ES-I3 (cell line): Measurements from ENCODE around the gene MRPS10.

Experiments
- H3K36me3 ChIP-seq: 2 replicates; pipeline ENCODE4 v1.6.1; 2013; ENCODE audit warnings: mild to moderate bottlenecking, low read length, control low read depth, moderate library complexity; ENCODE audit not compliant: insufficient read depth
- H3K4me1 ChIP-seq: 2 replicates; pipeline ENCODE4 v1.6.1; 2013; ENCODE audit warnings: mild to moderate bottlenecking, control low read depth, low read length; ENCODE audit not compliant: insufficient read depth
- H3K9ac ChIP-seq: 2 replicates; pipeline ENCODE4 v1.6.1; 2013; ENCODE audit warnings: low read depth, mild to moderate bottlenecking, low read length, moderate library complexity
- H3K9me3 ChIP-seq: 2 replicates; pipeline ENCODE4 v1.6.1; 2013; ENCODE audit warnings: mild to moderate bottlenecking, low read length, moderate library complexity; ENCODE audit not compliant: control insufficient read depth, insufficient read depth

Gene MRPS10

DNA sequence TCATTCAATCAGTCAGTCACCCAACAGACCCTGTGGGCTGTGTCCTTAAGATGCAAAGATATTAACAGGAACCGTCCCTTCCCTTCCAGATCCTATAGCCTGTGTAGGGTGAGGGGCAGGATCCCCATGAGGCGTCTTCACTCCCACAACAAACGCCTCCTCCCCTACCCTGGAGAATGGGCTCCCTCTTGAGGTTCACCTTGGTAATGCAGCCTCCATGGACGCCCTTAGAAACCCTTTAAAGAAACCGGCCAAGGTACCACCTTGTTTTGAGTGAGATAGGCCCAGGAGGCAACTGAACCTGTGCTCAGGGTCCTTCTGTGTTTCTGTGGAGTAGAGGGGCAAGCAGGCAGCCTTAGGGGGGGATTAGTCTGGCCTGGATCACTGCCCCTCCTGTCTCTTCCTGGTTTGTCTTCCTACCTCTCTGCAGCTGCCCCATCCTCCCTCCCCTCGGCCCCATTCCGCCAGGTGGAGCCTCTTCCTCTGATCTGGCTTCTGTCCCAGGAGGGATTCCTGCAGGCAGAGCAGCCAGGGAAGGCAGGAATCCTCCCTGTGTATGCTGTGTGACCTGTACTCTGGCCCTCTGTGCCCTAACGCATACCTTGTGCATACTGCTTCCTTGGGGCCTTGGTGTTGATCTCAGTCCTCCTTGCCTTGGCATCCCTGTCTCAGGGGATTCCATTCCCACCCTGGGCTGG lies 51.1 kb downstream of the MRPS10 start:
- H3K36me3 ChIP-seq, result no peaks in the 10 kb centered on the region
- peaks cover 8% of the 10 kb centered on the region; the same call in 1 of the 2 replicates for H3K4me1 ChIP-seq
- peak overlapping the region; percentile 18; the same call in 1 of the 2 replicates for H3K9ac ChIP-seq
- H3K9me3 ChIP-seq, result no peaks in the 10 kb centered on the region

DNA sequence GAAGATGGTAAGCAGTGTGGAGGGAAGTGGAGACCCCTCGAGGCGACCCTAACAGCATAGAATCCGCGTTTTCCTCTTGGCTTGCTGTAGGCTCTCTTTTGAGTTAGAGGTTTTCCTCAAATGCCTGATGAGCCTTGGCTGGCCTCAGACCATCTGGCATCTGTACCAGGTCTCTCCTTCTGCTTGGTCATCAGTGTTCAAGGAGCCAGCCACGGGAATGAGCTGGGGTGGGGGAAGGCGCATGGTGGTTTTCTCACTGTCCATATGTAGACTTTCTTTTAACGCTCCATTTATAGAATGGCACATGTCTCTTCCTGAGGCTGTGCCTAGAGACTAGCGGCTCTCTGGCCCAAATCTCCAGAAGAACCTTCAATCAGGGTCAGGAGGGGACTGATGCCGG lies 52.6 kb downstream of the MRPS10 start:
- Histone ChIP-seq H3K9me3 (no peaks in the 10 kb centered on the region), H3K4me1 (peaks cover 8% of the 10 kb centered on the region; the same call in 1 of the 2 replicates), H3K36me3 (no peaks in the 10 kb centered on the region), H3K9ac (no peak overlapping the region)

DNA sequence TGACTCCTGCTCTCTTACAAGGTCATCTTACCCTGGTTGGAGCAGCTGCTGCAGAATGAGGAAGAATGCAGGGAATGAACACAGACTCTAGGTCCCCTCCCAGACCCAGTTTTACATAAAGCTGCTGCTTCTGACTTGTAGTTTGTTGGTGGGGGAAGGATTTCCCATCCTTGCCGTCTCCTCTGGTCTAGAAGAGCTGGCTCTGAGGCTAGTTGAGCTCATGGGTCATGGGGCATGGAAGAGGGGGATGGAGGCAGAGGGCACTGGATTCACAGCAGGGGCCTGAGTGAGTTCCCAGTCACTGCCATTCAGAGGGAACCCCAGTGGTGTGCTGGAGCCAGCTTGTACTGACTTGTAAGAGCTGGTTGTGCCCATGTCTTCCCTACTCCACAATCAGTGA lies 53.7 kb downstream of the MRPS10 start:
- Histone ChIP-seq H3K36me3 (no peaks in the 10 kb centered on the region), H3K9me3 (no peaks in the 10 kb centered on the region), H3K9ac (no peak overlapping the region), H3K4me1 (peaks cover 8% of the 10 kb centered on the region; the same call in 1 of the 2 replicates)

DNA sequence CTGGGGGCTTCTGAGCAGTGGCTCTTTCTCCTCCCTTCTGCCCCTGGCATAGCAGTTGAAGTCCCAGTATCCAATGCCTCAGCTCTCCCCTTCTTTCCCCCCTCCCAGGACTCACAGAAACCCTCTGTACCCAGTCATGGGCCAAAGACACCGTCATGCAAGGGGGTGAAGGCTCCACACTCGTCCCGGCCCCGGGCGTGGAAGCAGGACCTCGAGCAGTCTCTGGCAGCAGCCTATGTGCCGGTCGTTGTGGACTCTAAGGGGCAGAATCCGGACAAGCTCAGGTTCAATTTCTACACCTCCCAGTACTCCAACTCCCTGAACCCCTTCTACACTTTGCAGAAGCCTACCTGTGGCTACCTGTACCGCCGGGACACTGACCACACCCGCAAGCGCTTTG lies 54.8 kb downstream of the MRPS10 start:
- Histone ChIP-seq H3K9ac (no peak overlapping the region), H3K9me3 (no peaks in the 10 kb centered on the region), H3K36me3 (no peaks in the 10 kb centered on the region), H3K4me1 (peaks cover 8% of the 10 kb centered on the region; the same call in 1 of the 2 replicates)

DNA sequence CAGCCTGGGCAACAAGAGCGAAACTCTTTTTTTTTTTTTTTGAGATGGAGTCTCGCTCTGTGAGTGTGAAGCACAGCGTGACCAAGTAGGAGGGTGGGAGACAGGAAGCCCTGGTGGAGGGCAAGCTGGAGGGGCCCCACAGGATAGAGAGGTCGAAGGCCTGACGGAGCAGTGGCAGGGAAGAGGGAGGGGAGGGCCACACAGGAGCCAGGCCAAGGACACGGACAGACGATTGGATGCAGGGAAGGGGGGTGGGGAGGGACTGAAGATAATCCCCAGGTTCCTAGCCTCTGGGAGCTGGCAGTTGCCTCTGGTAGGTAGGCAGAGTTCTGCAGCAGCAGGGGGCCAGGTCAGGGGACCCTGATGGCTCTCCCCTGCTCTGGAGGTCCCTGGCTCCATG lies 55.3 kb downstream of the MRPS10 start:
- Histone ChIP-seq H3K4me1 (peaks cover 8% of the 10 kb centered on the region; the same call in 1 of the 2 replicates), H3K9ac (no peak overlapping the region), H3K36me3 (no peaks in the 10 kb centered on the region), H3K9me3 (no peaks in the 10 kb centered on the region)

DNA sequence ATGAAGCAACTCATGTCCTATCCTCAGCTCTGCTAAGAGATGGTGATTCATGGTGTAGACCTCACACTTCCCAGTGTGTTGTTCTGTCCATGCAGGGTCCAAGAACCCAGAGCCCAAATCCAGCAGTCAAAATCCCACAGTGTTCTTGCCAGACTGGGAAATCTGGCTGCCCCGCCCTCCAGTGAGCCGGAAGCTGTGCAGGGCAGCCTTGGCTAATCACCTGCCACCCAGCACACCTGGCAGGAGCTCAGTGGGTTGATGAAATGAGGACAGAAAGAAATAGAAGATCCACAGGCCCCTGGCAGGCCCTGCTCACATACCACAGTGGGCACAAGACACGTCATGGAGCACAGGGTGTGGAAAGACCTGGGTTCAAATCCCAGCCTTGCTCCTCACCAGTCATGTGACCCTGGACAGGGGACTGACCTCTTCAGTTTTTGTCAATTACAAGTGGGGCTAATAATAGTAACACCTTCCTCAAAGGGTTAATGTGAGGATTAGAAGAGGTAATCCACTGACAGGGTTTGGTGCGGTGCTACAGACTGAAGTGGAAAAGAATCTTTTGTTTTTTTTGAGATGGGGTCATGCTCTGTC lies 58.1 kb downstream of the MRPS10 start:
- no peaks in the 10 kb centered on the region for H3K9me3 ChIP-seq
- H3K4me1 ChIP-seq, result peaks cover 12% of the 10 kb centered on the region
- no peaks in the 10 kb centered on the region for H3K36me3 ChIP-seq
- no peak overlapping the region for H3K9ac ChIP-seq

DNA sequence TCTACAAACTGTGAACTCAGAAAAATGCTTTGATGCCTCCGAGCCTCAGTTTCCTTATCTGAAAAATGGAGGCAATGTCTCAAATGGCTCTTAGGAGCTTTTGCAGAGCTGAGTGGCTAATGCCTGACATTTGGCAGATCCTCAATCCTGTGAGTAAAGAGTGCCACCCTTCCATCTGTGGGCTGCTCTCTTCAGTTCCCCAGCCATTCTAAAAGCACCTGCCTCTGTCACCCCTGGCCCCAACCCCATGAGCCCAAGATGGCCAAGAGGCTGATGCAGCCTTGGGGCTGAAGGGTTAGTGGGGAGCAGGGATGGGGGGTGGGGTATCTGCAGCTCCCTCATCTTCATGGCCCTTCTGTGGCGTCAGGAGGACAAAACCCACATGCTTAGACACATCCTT lies 59.0 kb downstream of the MRPS10 start:
- no peaks in the 10 kb centered on the region for H3K9me3 ChIP-seq
- H3K9ac ChIP-seq, result no peak overlapping the region
- H3K36me3 ChIP-seq, result no peaks in the 10 kb centered on the region
- peaks cover 8% of the 10 kb centered on the region for H3K4me1 ChIP-seq

DNA sequence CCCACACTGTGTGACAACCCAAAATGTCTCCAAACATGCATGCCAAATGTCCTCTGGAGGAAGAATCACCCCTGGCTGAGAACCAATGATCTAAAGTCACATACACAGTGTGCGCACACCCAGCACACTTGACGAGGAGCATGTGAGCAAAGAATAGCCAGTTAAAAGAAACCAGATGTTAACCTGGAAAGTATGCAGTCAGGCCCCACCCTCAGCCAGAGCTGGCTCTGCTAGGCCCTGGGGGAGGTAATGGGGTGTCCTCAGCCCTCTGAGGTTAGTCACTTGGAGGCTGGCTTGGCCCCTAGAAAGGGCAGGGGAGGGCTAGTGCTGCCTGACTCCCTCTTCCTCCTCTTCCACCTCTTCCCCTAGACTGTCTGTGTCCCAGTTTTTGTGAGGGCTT lies 59.6 kb downstream of the MRPS10 start:
- Histone ChIP-seq H3K36me3 (no peaks in the 10 kb centered on the region), H3K4me1 (peaks cover 8% of the 10 kb centered on the region), H3K9ac (no peak overlapping the region), H3K9me3 (no peaks in the 10 kb centered on the region)
